GM12874 (cell line): ENCODE results near the gene RPS6KA2.

ENCODE experiments used
- CTCF ChIP-seq: IDR thresholded peaks from 2 replicates; pipeline ENCODE4 v1.5.1; 2011; ENCODE audit warnings: low read depth, mild to moderate bottlenecking, control low read depth, low read length, moderate library complexity; ENCODE audit not compliant: insufficient read depth

Gene RPS6KA2

GRCh38 chr6:166433096-166433495, 194.0 kb downstream of the RPS6KA2 start:
- TF ChIP-seq CTCF, result no peak

- no peak for TF ChIP-seq CTCF
Observed at GRCh38 chr6:166430269-166430668, 196.8 kb downstream of the RPS6KA2 start.

DNA sequence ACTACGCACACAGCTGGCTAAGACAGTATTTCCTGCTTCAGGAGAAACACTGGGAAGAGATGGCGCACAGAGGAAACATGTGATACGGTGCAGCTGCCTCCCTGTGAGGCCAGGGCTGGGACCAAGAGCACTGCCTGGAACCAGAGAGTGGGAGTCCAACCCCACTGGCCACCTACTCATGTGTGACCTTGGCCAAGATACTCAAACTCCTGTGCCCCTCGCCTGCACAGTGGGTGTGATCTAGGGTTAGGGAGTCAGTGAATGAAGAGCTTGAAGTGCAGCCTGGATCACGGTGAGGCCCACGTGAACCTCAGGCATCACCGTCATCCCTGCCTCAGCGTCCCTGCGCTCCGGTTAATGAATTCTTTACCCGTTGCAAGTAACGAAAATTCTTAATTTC, 202.6 kb downstream of the RPS6KA2 start:
- no peak for TF ChIP-seq CTCF

DNA sequence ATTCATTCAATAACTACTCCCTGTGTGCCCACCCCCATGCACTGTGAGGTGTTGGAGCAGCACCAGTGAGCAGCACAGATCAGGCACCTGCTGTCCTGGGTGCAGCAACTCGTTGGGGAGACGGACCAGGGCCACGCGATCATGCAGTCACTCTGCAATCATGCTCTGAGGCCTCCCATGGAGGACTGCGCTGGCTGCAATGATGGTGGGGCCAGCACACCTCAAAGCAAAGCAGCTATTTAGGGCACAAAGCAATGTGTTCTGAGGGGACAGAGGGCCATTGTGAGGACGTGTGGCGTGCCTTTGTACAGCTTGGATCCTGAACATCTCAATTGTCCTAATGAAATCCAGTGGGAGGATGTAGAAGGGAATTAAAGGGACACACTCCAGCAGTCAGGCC, 203.3 kb downstream of the RPS6KA2 start:
- TF ChIP-seq CTCF, result no peak

GRCh38 chr6:166423051-166423745, 203.9 kb downstream of the RPS6KA2 start:
- TF ChIP-seq CTCF, result no peak

DNA sequence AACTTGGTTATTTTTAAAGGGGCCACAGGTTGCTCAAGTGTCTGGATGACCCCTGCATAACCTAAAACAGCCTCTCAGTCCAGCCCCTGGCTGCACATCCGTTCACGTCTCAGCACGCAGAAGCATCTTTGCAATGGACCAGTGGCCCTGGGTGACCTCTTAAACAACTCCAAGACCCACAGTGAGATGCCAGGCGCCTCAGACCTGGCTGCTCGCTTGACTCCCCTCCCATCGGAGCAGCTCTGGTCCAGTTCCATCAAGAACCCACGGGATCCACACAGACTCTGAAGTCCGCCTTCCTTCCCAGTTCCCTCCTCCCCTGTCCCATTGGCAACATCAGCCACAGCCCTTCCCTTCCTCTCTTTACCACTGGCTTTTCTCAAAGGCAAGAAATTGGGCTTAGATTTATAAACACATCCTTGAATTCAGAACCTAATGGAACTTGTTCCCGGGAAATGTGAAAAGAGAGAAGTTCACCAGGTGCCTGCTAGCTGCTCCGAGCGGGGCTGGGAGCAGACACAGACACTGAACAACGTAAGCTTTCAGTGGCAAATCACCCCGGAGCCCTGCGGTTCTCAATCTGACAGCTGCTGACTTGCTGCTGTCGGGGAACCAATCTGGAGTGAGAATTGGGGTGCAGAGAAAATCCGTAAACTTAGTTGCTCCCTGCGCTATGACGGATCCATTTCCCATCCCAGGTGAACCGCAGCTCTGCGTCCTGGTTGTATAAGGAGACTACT, 204.7 kb downstream of the RPS6KA2 start:
- TF ChIP-seq CTCF, result no peak

DNA sequence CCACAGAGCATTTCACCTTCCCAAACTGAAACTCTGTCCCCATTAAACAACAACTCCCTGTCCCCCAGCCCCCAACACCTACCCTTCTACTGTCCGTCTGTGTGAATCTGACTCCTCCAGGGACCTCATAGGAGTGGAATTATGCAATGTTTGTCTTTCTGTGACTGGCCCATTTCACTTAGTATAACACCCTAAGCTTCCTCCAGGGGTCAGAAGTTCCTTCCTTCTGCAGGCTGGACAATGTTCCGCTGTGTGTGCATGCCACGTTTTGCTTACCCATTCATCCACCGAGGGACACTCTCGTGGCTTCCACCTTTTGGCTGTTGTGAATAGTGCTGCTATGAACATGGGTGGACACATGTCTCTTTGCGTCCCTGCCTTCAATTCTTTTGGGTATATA, 206.7 kb downstream of the RPS6KA2 start:
- TF ChIP-seq CTCF, result no peak
